IMR-90 (cell line): ENCODE data around the gene LYPD5.

ENCODE experiments used
- CEBPB ChIP-seq: IDR thresholded peaks from 2 replicates; pipeline ENCODE4 v1.6.1; 2012; ENCODE audit warnings: low read depth, low read length, improper control_type of control experiment
- CHD1 ChIP-seq: IDR thresholded peaks from 2 replicates; pipeline ENCODE4 v1.6.1; 2012; ENCODE audit warnings: low read depth, low read length, improper control_type of control experiment
- CTCF ChIP-seq: conservative IDR thresholded peaks from 2 replicates; pipeline ENCODE4 v1.5.1; 2012; ENCODE audit warnings: mild to moderate bottlenecking, low read depth, low read length, improper control_type of control experiment
- ELK1 ChIP-seq: fragments of 150-350 bp; IDR thresholded peaks from 2 replicates; pipeline ENCODE4 v1.6.1; 2016; ENCODE audit warnings: low read depth, mild to moderate bottlenecking, low read length, moderate library complexity, borderline replicate concordance
- MAFK ChIP-seq: IDR thresholded peaks from 2 replicates; pipeline ENCODE4 v1.6.1; 2012; ENCODE audit warnings: low read depth, low read length, improper control_type of control experiment
- POLR2A ChIP-seq: IDR thresholded peaks from 2 replicates; pipeline ENCODE4 v1.6.1; 2012; ENCODE audit warnings: mild to moderate bottlenecking, low read depth, low read length
- RAD21 ChIP-seq: IDR thresholded peaks from 2 replicates; pipeline ENCODE4 v1.6.1; 2012; ENCODE audit warnings: low read length, improper control_type of control experiment
- RFX5 ChIP-seq: IDR thresholded peaks from 2 replicates; pipeline ENCODE4 v1.8.0; 2012; ENCODE audit warnings: low read depth, mild to moderate bottlenecking, low read length, moderate library complexity
- SMC3 ChIP-seq: fragments of 150-350 bp; IDR thresholded peaks from 2 replicates; pipeline ENCODE4 v1.6.1; 2016; ENCODE audit warnings: low read depth, mild to moderate bottlenecking, antibody characterized with exemption, low read length, moderate library complexity
- USF2 ChIP-seq: fragments of 150-350 bp; IDR thresholded peaks from 2 replicates; pipeline ENCODE4 v1.6.1; 2017; ENCODE audit warnings: mild to moderate bottlenecking, antibody characterized with exemption, low read length, low read depth

GRCh38 chr19:43747557-43748204 is 54.6 kb downstream of the LYPD5 start:
- TF ChIP-seq CTCF, result no peak
- TF ChIP-seq RFX5, result no peak
- no peak for TF ChIP-seq USF2
- TF ChIP-seq SMC3, result no peak
- no peak for TF ChIP-seq POLR2A
- TF ChIP-seq ELK1, result no peak
- no peak for TF ChIP-seq RAD21
- no peak for TF ChIP-seq CEBPB
- TF ChIP-seq MAFK, result no peak
- no peak for TF ChIP-seq CHD1
